Fibroblast of lung (primary cell): ENCODE measurements around the gene LRRC8A.

ENCODE experiments used
- EZH2 ChIP-seq: IDR thresholded peaks from 2 replicates; pipeline ENCODE4 v1.5.1; 2012; ENCODE audit warnings: low read length, control low read depth, mild to moderate bottlenecking; ENCODE audit errors: missing control alignments
- TF ChIP-seq, protein P1 (sequence below), 2 donors: IDR thresholded peaks in 1 of 2; conservative IDR thresholded peaks in 1 of 2; 1 replicate in 1 of 2; 2 replicates in 1 of 2; pipeline ENCODE4 v1.5.1; 2011 to 2012; ENCODE audit warnings: low read length in 2 of 2, control low read depth in 1 of 2, inconsistent platforms in 1 of 2, low read depth in 1 of 2, mild to moderate bottlenecking in 1 of 2

DNA sequence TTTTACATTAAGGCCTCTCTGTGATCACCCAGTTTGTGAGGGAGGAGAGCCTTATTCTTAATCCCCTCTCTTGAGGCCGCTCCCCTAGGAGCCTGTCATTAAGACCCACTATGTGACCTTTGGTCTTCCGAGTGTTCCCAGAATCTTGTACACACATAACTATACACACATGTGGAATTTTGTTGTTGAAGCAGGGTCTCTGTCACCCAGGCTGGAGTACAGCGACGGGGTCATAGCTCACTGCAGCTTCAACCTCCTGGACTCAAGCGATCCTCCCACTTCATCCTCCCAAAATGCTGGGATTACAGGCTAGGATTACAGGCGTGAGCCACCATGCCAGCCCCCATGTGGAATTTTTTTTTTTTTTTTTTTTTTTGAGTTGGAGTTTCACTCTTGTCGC lies 24.0 kb downstream of the LRRC8A start:
- TF ChIP-seq EZH2 = no peak
- TF ChIP-seq, protein P1, sequence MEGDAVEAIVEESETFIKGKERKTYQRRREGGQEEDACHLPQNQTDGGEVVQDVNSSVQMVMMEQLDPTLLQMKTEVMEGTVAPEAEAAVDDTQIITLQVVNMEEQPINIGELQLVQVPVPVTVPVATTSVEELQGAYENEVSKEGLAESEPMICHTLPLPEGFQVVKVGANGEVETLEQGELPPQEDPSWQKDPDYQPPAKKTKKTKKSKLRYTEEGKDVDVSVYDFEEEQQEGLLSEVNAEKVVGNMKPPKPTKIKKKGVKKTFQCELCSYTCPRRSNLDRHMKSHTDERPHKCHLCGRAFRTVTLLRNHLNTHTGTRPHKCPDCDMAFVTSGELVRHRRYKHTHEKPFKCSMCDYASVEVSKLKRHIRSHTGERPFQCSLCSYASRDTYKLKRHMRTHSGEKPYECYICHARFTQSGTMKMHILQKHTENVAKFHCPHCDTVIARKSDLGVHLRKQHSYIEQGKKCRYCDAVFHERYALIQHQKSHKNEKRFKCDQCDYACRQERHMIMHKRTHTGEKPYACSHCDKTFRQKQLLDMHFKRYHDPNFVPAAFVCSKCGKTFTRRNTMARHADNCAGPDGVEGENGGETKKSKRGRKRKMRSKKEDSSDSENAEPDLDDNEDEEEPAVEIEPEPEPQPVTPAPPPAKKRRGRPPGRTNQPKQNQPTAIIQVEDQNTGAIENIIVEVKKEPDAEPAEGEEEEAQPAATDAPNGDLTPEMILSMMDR (conservative IDR thresholded peaks at IDR 0.05 in 1 of 2, IDR thresholded peaks at IDR 0.05 in 1 of 2; ENCODE audit: low read depth in 1 of 2, low read length in 2 of 2) = no peak
